GM15510 (cell line): ENCODE results near the gene SLC4A4.

Experiments used
- POLR2A ChIP-seq: IDR thresholded peaks from 3 replicates; pipeline ENCODE4 v1.6.1; 2011; ENCODE audit warnings: borderline replicate concordance; ENCODE audit not compliant: insufficient read length; ENCODE audit errors: extremely low read depth

Gene SLC4A4

DNA sequence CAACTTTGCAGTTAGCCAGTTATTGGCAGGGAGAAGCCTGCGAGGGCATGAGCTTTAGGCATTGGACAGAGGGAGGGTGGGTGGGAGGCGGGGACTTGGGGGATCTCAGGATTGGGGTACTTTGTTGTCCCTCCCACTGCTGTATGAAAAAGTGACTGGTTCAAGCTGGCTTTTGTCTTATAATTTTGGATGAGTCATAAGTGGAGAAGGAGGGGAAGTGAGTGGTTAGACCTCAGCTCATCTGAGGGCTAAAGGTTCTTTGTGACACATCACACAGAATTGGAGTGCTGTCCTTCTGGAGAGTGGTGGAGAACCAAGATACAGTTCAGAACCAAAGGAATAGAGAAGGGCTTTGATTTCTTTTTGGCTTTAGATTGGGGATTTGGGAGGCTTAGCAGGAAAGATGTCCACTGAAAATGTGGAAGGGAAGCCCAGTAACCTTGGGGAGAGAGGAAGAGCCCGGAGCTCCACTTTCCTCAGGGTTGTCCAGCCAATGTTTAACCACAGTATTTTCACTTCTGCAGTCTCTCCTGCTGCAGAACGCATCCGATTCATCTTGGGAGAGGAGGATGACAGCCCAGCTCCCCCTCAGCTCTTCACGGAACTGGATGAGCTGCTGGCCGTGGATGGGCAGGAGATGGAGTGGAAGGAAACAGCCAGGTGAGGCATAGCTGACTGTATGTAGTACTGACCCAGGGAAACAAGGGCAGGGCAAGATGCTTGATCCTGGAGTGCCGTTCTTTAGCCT lies at the start of gene SLC4A4:
SLC4A4 (plus strand) TSS at position 175 of the 748 bp plus-strand sequence.
- TF ChIP-seq POLR2A = no peak

- no peak for TF ChIP-seq POLR2A
Observed at GRCh38 chr4:71290074-71290473, 48.7 kb upstream of the SLC4A4 start.

GRCh38 chr4:71290476-71290875 lies 48.3 kb upstream of the SLC4A4 start:
- no peak for TF ChIP-seq POLR2A

DNA sequence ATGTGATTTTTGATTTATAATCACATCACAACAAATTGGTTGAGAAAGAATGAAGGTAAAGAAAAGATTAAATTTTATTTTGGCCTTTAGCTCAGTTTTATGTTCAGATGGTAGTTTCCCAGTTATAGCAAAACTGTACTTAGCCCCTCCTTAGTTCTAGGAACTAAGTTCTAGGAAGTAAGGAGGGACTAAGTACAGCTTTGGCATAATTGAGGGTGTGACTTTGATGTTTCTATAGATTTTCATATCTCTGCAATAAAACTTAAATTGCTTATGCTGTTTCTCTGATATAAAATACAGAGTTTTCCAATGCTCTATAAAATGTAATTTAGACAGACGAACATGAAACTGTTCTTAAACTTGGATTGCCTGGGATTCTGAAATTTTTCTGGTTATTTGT lies 46.6 kb upstream of the SLC4A4 start:
- TF ChIP-seq POLR2A = no peak

GRCh38 chr4:71293705-71294104 lies 45.1 kb upstream of the SLC4A4 start:
- no peak for TF ChIP-seq POLR2A

- no peak for TF ChIP-seq POLR2A
Observed at GRCh38 chr4:71294301-71294700, 44.5 kb upstream of the SLC4A4 start.

DNA sequence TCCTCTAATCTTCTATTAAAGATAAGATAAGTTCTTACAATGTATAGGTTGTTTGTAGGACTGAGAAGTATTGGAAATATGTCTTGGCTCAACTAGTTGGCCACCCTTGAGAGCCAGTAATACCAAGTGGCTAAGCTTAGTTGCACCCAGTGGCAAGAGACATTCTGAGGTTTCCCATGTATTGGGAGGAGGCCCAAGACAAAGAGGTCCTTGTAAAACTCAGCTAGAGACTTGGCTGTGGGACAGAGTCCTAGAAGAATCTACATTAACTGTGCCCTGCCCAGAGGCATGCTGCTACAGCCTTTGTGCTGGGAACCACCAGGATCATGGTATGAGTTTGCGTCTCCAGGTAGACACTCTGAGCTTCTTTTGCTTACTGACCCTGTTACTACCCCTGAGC lies 41.9 kb upstream of the SLC4A4 start:
- TF ChIP-seq POLR2A = no peak

GRCh38 chr4:71300362-71300761 lies 38.5 kb upstream of the SLC4A4 start:
- TF ChIP-seq POLR2A = no peak

DNA sequence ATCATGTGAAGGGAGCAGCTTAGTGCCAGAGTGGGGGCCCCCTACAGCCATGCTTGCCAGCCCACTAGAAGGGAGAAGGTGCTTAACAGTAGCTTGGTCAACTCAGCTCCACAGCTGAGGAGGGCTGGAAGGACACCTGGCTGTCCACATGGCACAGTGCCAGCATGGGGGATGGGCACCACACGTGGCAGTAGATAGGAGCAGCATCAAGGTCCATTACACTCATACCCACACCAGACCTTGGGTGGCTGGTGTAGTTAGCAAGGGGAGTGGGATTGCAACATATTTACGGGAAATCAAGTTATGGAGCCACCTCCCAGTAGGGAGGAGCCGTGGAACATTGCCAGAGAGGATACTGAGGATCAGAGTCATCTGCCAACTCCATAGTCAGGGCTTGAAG lies 37.9 kb upstream of the SLC4A4 start:
- TF ChIP-seq POLR2A = no peak

DNA sequence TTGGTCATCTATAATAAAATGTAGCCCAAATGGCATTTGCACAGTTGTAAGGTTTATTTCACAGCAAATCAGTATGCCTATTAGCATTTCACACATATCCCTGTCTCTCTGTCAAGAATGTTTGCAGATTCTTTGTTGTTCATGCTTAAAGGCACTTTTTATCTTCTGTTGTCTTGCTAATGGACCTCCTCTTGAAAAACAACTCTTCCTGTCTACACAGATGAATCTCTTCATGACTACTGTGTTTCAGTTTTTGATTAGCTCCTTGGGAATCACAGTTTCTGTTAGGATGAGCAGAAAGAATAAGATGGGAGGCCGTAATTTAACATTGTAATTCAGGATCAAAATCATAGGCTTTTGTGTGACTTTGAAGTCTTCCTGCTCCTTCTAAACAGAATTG lies 35.5 kb upstream of the SLC4A4 start:
- no peak for TF ChIP-seq POLR2A

DNA sequence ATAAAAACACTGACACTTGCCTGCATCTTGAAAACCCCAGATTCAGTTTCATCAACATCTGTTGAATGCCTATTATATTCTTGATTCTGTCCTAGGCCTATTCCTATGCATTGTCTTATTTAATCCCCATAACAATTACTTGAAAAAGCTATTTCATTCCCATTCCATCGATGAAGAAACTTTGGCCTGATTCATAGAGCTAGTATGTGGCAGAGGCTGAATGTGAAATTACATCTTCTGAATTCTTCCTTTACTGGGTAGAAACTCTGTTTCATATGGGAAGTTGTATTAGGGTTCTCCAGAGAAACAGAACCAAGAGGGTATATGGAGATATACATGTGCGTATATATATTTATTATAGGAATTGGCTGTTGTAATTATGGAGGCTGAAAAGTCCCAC lies 35.0 kb upstream of the SLC4A4 start:
- TF ChIP-seq POLR2A = no peak

GRCh38 chr4:71304289-71304850 lies 34.5 kb upstream of the SLC4A4 start:
- TF ChIP-seq POLR2A = no peak

- TF ChIP-seq POLR2A = no peak
Observed at GRCh38 chr4:71307729-71308128, 31.1 kb upstream of the SLC4A4 start.

- no peak for TF ChIP-seq POLR2A
Observed at GRCh38 chr4:71322425-71322824, 16.4 kb upstream of the SLC4A4 start.

GRCh38 chr4:71333368-71333767 lies 5.5 kb upstream of the SLC4A4 start:
- TF ChIP-seq POLR2A = no peak

DNA sequence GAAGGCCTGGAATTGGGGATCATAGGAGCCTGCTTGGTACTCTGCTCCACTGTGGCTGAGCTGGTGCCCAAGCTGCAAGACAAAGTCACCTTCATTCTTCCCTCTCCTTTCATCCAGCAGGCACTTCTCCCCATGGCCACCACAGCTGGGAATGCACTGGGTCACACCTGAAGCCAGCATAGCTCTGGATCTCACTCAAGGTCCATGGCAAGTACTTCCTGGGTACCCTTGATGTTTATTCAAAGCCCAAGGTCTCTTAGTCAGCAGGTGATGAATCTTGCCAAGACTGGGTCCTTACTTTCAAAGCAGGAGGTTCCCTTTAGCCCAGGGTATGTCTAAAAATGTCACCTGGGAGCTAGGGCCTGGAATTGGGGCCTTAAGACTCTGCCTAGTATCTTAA lies 4.9 kb upstream of the SLC4A4 start:
- no peak for TF ChIP-seq POLR2A
